GM18951 (cell line): ENCODE data around the gene RAB4A.

ENCODE experiments used
- POLR2A ChIP-seq: IDR thresholded peaks from 4 replicates; pipeline ENCODE4 v1.6.1; 2011; ENCODE audit warnings: mild to moderate bottlenecking; ENCODE audit not compliant: insufficient read length, insufficient read depth; ENCODE audit errors: extremely low read depth
- in situ Hi-C: fragments of 300-500 bp; cut with MboI; formaldehyde crosslinking; loops from one replicate; pipeline ENCODE4 v1.12.0; 2022; ENCODE audit warnings: low sequenced_read_pairs, mixed read lengths, inconsistent platforms; ENCODE audit not compliant: unreplicated experiment

RAB4A gene

DNA sequence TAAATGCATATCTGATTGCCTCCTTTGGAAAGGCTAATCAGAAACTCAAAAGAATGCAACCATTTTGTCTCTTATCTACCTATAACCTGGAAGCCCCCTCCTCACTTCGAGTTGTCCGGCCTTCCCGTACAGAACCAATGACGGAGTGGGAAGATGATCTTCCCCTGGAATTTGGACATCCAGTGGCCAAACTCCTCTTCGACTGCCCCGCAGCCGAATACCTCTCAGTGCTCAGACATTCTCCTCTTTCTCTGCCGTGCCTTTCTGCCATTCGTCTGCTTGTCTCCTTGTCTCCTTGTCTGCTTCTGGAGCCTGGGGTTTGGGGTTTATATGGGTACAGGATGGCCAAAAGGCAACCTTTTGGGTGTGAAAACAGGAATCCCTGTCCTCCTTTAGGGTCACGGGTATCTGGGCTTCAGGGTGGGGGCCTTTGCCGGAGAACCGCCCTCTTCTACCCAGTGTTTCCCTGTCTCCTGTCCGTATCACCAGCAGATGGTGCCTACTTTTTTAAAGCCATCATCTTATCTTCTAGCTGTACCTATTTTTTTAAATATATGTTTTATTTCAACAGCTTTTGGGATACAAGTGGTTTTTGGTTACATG, 35.9 kb upstream of the RAB4A start:
- no peak for TF ChIP-seq POLR2A
- in situ Hi-C loops, result no loop called here

- TF ChIP-seq POLR2A, result no peak
- in situ Hi-C loops, result no loop called here
These were observed 33.6 kb upstream of the RAB4A start for GRCh38 chr1:229237320-229237719.

- TF ChIP-seq POLR2A, result no peak
- in situ Hi-C loops, result no loop called here
These were observed 32.7 kb upstream of the RAB4A start for GRCh38 chr1:229238231-229238630.

DNA sequence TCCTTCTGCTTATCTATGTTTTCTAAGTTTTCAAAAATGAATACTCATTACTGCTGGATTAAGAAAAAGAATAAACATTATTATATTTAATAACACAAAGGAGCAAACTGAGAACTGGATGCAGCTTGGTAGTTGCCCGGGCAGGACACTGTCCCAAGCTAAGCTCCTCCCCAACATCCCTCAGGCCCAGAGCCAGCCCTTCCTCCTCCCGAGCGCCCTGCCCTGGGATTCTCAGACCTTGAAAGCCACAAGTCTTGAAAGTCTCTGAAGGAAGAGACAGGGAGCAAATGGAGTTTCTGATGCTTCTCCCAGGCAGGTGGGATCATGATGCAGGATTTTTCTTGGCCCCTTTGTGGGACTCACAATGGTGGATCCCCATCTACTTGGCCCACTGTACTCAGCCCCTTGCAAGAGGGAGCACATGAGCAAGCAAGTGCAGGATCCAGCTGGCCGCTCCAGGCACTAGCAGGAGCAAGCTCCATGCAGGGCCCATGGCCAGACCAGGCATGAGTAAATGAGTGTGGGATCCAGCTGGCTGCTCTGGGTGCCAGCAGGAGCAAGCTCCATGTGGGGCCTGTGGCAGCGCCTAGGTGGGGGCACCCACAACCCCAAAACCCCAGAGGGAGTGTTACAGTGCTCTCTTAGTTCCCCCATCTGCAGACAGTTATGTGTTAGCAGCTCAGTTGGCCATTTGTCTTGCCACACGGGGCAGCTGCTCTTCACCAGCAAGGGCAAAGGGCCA, 32.1 kb upstream of the RAB4A start:
- in situ Hi-C loops, result no loop called here
- TF ChIP-seq POLR2A, result no peak

DNA sequence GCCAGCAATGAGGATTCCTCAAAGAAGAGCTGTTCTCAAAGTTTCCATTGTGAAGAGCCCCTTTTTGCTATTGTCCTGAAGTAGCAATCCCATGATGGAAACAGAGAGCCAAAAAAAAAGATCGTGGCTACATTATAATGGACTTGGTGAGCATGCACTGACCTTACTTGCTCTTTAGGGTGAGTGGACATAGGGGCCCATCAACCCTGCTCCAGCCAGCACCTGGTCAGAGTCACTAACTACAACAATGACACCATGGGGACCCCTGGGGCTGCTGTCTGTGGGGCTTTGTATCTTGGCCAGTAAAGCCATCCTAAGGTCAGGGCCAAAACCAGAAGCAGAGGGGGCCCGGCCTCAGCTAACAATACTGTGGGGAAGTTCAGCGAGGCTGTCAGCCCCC, 30.4 kb upstream of the RAB4A start:
- in situ Hi-C loops, result no loop called here
- no peak for TF ChIP-seq POLR2A

- TF ChIP-seq POLR2A, result no peak
- in situ Hi-C loops, result no loop called here
These were observed 29.5 kb upstream of the RAB4A start for GRCh38 chr1:229241390-229241789.

DNA sequence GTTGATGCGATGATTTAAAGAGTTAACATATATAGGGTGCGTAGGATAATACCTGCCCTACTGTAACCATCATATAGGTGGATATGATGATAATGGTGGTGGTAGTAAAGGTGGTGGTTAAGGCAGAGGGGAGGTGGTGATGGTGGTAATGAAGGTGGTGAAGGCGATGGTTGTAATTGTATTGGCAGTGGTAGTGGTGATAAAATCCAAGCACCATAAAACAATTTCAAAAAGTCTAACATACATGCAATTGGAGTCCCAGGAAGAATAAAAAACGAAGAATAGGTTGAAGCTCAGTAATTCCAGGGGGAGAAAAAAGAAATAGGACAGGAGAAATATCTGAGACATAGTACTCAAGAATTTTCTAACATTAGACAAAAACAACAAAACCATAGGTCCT, 27.3 kb upstream of the RAB4A start:
- no peak for TF ChIP-seq POLR2A
- in situ Hi-C loops, result no loop called here

DNA sequence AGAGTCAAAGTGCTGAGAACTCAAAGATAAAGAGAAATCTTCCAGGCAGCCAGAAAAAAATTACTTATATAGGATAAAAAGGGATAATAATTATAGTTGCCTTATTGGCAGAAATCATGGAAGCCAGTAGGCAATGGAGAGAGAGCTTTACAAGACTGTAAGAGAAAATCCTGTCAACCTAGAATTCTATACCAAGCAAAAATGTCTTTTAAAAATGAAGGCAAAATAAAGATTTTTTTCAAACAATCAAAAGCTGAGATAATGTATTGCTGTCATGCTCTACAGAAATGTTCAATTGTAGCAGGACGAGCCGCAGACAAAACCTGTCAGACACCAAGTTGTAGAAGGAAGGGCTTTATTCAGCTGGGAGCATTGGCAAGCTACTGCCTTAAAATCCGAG, 26.8 kb upstream of the RAB4A start:
- no peak for TF ChIP-seq POLR2A
- in situ Hi-C loops, result no loop called here

DNA sequence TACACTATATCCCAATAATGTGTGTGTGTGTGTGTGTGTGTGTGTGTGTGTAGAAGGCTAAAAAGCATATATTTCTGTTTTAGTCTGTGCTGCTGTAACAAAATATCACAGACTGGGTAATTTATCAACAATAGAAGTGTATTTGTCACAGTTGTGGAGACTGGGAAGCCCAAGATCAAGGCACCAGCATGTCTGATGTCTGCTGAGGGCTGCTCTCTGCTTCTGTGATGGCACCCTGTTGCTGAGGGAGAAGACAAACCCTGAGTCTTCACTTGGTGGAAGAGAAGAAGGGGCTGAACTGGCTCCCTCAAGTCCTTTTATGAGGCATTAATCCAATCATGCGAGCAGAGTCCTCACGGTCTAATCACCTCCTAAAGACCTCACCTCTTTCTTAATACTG, 23.0 kb upstream of the RAB4A start:
- TF ChIP-seq POLR2A, result no peak
- in situ Hi-C loops, result no loop called here

DNA sequence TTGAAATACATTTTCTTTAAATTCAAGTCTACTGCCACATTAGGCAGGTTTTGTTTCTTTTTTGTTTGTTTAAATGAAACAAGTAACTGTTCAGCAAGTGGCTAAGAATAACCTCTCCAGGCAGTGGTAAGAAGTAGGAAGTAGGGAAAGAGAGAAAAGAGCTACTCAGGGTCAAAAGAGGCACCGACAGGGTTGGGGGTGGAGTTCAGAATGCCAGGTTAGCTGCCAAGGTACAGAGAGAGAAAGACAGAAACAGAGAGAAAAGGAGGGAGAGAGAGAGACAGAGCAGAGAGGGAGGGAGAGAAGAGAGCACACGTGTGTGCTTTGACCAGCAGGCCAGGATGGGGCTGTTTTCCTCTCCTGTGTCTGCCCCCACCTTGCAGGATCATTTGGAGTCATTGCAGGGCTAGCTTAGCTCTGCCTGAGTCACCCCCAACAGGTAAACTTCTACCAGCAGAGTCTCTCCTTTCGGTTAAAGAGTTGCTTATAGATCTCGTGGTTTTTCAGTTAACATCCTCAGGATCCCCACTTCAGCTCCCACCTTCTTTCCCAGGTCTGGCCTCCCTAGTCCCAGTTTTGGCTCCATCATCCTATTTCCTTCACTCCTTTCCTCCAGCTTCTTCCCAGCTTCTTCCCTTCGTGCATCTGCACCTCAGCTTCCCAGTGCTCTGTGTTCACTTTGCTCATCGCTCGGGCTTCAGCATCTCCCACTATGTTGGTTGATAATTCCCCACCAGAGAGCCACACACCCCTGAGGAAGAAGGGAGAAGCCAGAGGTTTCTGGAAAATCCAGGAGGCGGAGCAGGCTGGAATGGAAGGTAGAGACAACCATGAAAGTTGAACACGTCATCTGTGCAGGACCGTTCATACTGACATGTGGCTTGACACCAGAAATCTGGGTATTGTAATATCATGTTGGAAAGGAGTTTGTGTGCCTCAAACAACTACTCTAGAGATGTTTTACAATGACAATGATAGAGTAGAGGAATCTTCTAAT, 21.8 kb upstream of the RAB4A start:
- in situ Hi-C loops, result no loop called here
- no peak for TF ChIP-seq POLR2A

GRCh38 chr1:229249854-229250644, 20.9 kb upstream of the RAB4A start:
- TF ChIP-seq POLR2A, result no peak
- in situ Hi-C loops, result loop anchor here (25.0 kb wide), 1 partner anchor 1062 kb away; no protein-coding TSS in a partner anchor

DNA sequence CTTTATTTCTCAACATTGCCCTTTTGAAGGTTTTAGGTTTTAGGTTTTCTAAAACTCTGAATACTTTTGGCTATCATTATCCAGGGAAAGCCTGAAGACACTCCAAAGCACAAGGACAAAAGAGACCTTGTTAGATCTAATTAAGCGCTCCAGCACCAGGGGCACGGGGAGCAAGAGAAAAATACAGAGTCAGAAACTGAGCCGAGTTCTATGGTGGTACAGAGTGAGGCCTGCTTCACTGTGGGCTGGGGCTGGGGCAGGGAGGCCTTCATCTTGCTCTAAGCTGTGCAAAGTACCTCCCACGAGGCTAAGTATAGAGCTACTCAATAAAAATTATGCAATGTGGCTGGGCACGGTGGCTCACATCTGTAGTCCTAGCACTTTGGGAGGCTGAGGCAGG, 19.7 kb upstream of the RAB4A start:
- TF ChIP-seq POLR2A, result no peak
- in situ Hi-C loops, result loop anchor here (25.0 kb wide), 1 partner anchor 1061 kb away; no protein-coding TSS in a partner anchor
